Endodermal cell (in vitro differentiated cells): Measurements from ENCODE around the gene DNAJC1. TPM values are rescaled to one million over a fixed set of nuclear protein-coding genes. Genes with fewer than 3 reads are reported as not detected.
A peak's percentile ranks its signal among the peaks of the same experiment; 100 is the strongest.

ENCODE experiments used
- DNase-seq: peaks from one replicate; pipeline ENCODE4 v3.0.0-alpha.2; 2017
- H3K27ac ChIP-seq: 2 replicates; pipeline ENCODE4 v1.5.1; 2013; ENCODE audit warnings: mild to moderate bottlenecking, low read depth, low read length, moderate library complexity
- H3K27me3 ChIP-seq: 2 replicates; pipeline ENCODE4 v1.6.1; 2013; ENCODE audit warnings: mild to moderate bottlenecking, low read length, moderate library complexity; ENCODE audit not compliant: insufficient read depth, control insufficient read depth, poor library complexity, severe bottlenecking
- H3K36me3 ChIP-seq: 2 replicates; pipeline ENCODE4 v1.7.0; 2013; ENCODE audit warnings: mild to moderate bottlenecking, low read length, moderate library complexity; ENCODE audit not compliant: control insufficient read depth, insufficient read depth
- H3K4me1 ChIP-seq: one replicate; pipeline ENCODE4 v1.7.0; 2013; ENCODE audit warnings: low read length; ENCODE audit not compliant: control insufficient read depth, insufficient read depth
- H3K4me3 ChIP-seq: 2 replicates; pipeline ENCODE4 v1.5.1; 2013; ENCODE audit warnings: mild to moderate bottlenecking, low read length, moderate library complexity
- H3K9ac ChIP-seq: 2 replicates; pipeline ENCODE4 v1.6.1; 2013; ENCODE audit warnings: mild to moderate bottlenecking, low read length, moderate library complexity; ENCODE audit not compliant: poor library complexity, severe bottlenecking; ENCODE audit errors: extremely low read depth
- H3K9me3 ChIP-seq: 2 replicates; pipeline ENCODE4 v1.6.1; 2013; ENCODE audit warnings: mild to moderate bottlenecking, low read length, moderate library complexity; ENCODE audit not compliant: control insufficient read depth
- H3K27ac Mint-ChIP-seq: 2 replicates; pipeline ENCODE4 v1.8.0; 2020; ENCODE audit warnings: mixed read lengths
- H3K27me3 Mint-ChIP-seq: 2 replicates; pipeline ENCODE4 v1.8.0; 2021; ENCODE audit warnings: mild to moderate bottlenecking, mixed read lengths; ENCODE audit not compliant: insufficient read depth
- H3K36me3 Mint-ChIP-seq: 2 replicates; pipeline ENCODE4 v1.8.0; 2020; ENCODE audit warnings: low read depth, mixed read lengths
- H3K4me1 Mint-ChIP-seq: 2 replicates; pipeline ENCODE4 v1.8.0; 2020; ENCODE audit warnings: mixed read lengths
- H3K4me3 Mint-ChIP-seq: 2 replicates; pipeline ENCODE4 v1.8.0; 2020; ENCODE audit warnings: mild to moderate bottlenecking, moderate library complexity, mixed read lengths
- H3K9me3 Mint-ChIP-seq: 2 replicates; pipeline ENCODE4 v1.8.0; 2020; ENCODE audit warnings: mild to moderate bottlenecking, mixed read lengths
- CTCF ChIP-seq: fragments of 200-600 bp; sonication (generic); conservative IDR thresholded peaks from 2 replicates; pipeline ENCODE4 v1.5.0; 2021; ENCODE audit warnings: antibody characterized with exemption, mild to moderate bottlenecking
- WGBS, 2 experiments: methylation state at CpG; one replicate each; pipeline versions ENCODE4 v1.1.5 to v1.1.7; 2013; ENCODE audit warnings: missing lambda C conversion rate in 2 of 2, mixed read lengths in 1 of 2; ENCODE audit not compliant: insufficient coverage in 1 of 2, insufficient read length in 1 of 2; 5-methylcytosine and 5-hydroxymethylcytosine counted together
- total RNA-seq, 2 donors: library from RNA; stranded (reverse); fragmentation: NEBNext Ultra II Directional in 1 of 2; extraction: Animal tissue kit (Norgen Biotek cat#: 25700) in 1 of 2; gene quantifications; 2 replicates in 1 of 2; 3 replicates in 1 of 2; pipeline ENCODE4 v1.2.1, GENCODE V29; 2021

The DNAJC1 gene
- total RNA-seq, 2 donors from 2014 or later: 23.5 to 30.4 TPM

DNA sequence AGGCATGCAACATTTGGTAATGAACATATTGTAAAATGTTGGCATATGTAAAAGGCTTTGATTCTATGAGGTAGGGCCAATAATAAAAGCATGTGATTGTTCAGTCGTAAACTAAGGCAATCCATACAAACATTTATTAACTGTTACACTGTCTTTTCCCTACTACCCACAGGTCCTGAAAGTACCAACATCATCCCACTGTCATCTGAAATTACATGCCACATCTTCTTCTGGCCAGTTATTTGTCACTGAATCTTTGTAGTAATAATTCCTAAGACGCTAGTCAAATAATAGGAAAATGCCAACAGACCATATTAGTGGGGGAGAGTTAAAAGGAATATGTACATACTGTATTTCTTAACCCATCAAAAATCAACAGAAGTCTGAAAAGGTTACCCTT is 27.2 kb downstream of the DNAJC1 start:
- no peak overlapping the region for H3K27ac Mint-ChIP-seq

GRCh38 chr10:21975378-21975990 is 28.0 kb downstream of the DNAJC1 start:
- no peaks in the 10 kb centered on the region for H3K27me3 Mint-ChIP-seq
- no peak overlapping the region for H3K27ac Mint-ChIP-seq
- no peak overlapping the region for H3K4me3 ChIP-seq
- H3K9ac ChIP-seq: no peak overlapping the region
- no peaks in the 10 kb centered on the region for H3K27me3 ChIP-seq
- no peak overlapping the region for H3K27ac ChIP-seq
- peaks cover 3% of the 10 kb centered on the region for H3K4me1 ChIP-seq
- H3K4me1 Mint-ChIP-seq: peaks cover 28% of the 10 kb centered on the region
- WGBS, 2 experiments: 27% methylated on average over 1 of the region's 1 CpG; no CpG with 5 or more reads in 1 of the 2 experiments
- no peak for TF ChIP-seq CTCF
- no peak for DNase-seq
- no peaks in the 10 kb centered on the region for H3K9me3 Mint-ChIP-seq
- H3K36me3 ChIP-seq: no peaks in the 10 kb centered on the region
- no peaks in the 10 kb centered on the region for H3K36me3 Mint-ChIP-seq
- H3K4me3 Mint-ChIP-seq: no peak overlapping the region
- no peaks in the 10 kb centered on the region for H3K9me3 ChIP-seq

More for the DNA sequence above, 27.2 kb downstream of the DNAJC1 start:
- Mint-ChIP-seq H3K4me1 (peaks cover 27% of the 10 kb centered on the region), H3K9me3 (no peaks in the 10 kb centered on the region), H3K27me3 (no peaks in the 10 kb centered on the region), H3K36me3 (no peaks in the 10 kb centered on the region), H3K4me3 (peak overlapping the region; percentile 27)
- H3K27me3 ChIP-seq: no peaks in the 10 kb centered on the region
- DNase-seq: no peak
- 84 to 100% methylated on average over 1 of the region's 2 CpGs for WGBS, 2 experiments
- peak overlapping the region; percentile 55 for H3K27ac ChIP-seq
- H3K9ac ChIP-seq: no peak overlapping the region
- H3K4me3 ChIP-seq: peak overlapping the region; percentile 57
- H3K9me3 ChIP-seq: no peaks in the 10 kb centered on the region
- no peak for TF ChIP-seq CTCF
- H3K36me3 ChIP-seq: no peaks in the 10 kb centered on the region
- H3K4me1 ChIP-seq: peaks cover 3% of the 10 kb centered on the region

GRCh38 chr10:21972584-21972983 is 30.9 kb downstream of the DNAJC1 start:
- no peak overlapping the region for H3K4me3 Mint-ChIP-seq
- H3K9me3 ChIP-seq: no peaks in the 10 kb centered on the region
- no peak overlapping the region for H3K9ac ChIP-seq
- DNase-seq: no peak
- peaks cover 21% of the 10 kb centered on the region for H3K4me1 Mint-ChIP-seq
- H3K27me3 Mint-ChIP-seq: no peaks in the 10 kb centered on the region
- TF ChIP-seq CTCF: no peak
- H3K4me1 ChIP-seq: peaks cover 3% of the 10 kb centered on the region
- no peaks in the 10 kb centered on the region for H3K36me3 Mint-ChIP-seq
- 88% methylated on average over 1 of the region's 1 CpG; no CpG with 5 or more reads in 1 of the 2 experiments for WGBS, 2 experiments
- H3K9me3 Mint-ChIP-seq: no peaks in the 10 kb centered on the region
- H3K27ac ChIP-seq: no peak overlapping the region
- no peaks in the 10 kb centered on the region for H3K27me3 ChIP-seq
- H3K36me3 ChIP-seq: no peaks in the 10 kb centered on the region
- no peak overlapping the region for H3K27ac Mint-ChIP-seq
- no peak overlapping the region for H3K4me3 ChIP-seq
